Trophoblast cell (in vitro differentiated cells and primary cell): ENCODE measurements around the gene NPB.
A peak's percentile ranks its signal among the peaks of the same experiment; 100 is the strongest.

ENCODE experiments used
- DNase-seq, 2 donors: peaks; one replicate each; pipeline ENCODE4 v3.0.0-alpha.2; 2016
- H2AFZ ChIP-seq: 2 replicates; pipeline ENCODE4 v1.6.1; 2013; ENCODE audit warnings: low read length, moderate library complexity, mild to moderate bottlenecking; ENCODE audit not compliant: insufficient read depth, poor library complexity
- H2AK5ac ChIP-seq: 2 replicates; pipeline ENCODE4 v1.6.1; 2013; ENCODE audit warnings: mild to moderate bottlenecking, low read length
- H2BK120ac ChIP-seq: 2 replicates; pipeline ENCODE4 v1.6.1; 2013; ENCODE audit warnings: low read length, mild to moderate bottlenecking, moderate library complexity; ENCODE audit not compliant: insufficient read depth, poor library complexity
- H2BK12ac ChIP-seq: 2 replicates; pipeline ENCODE4 v1.6.1; 2013; ENCODE audit warnings: mild to moderate bottlenecking, low read length, moderate library complexity
- H2BK5ac ChIP-seq: 2 replicates; pipeline ENCODE4 v1.6.1; 2013; ENCODE audit warnings: low read length, low read depth, moderate library complexity, mild to moderate bottlenecking; ENCODE audit not compliant: poor library complexity
- H3K14ac ChIP-seq: 2 replicates; pipeline ENCODE4 v1.6.1; 2013; ENCODE audit warnings: mild to moderate bottlenecking, low read length
- H3K18ac ChIP-seq: 2 replicates; pipeline ENCODE4 v1.6.1; 2013; ENCODE audit warnings: mild to moderate bottlenecking, low read length
- H3K23ac ChIP-seq: 2 replicates; pipeline ENCODE4 v1.6.1; 2013; ENCODE audit warnings: low read length
- H3K27ac ChIP-seq: 2 replicates; pipeline ENCODE4 v1.5.1; 2013; ENCODE audit warnings: low read depth, mild to moderate bottlenecking, inconsistent platforms, low read length, moderate library complexity
- H3K27me3 ChIP-seq: 2 replicates; pipeline ENCODE4 v1.6.1; 2013; ENCODE audit warnings: inconsistent platforms, mild to moderate bottlenecking, low read length, moderate library complexity; ENCODE audit not compliant: insufficient read depth
- H3K36me3 ChIP-seq, 2 experiments: 1 replicate in 1 of 2; 2 replicates in 1 of 2; pipeline ENCODE4 v1.6.1; 2013; ENCODE audit warnings: low read length in 2 of 2, mild to moderate bottlenecking in 2 of 2, moderate library complexity in 1 of 2; ENCODE audit not compliant: insufficient read depth in 2 of 2, control insufficient read depth in 1 of 2
- H3K4ac ChIP-seq: 2 replicates; pipeline ENCODE4 v1.6.1; 2013; ENCODE audit warnings: low read depth, mild to moderate bottlenecking, low read length, moderate library complexity
- H3K4me1 ChIP-seq, 2 experiments: 1 replicate in 1 of 2; 2 replicates in 1 of 2; pipeline ENCODE4 v1.6.1; 2013; ENCODE audit warnings: low read length in 2 of 2, mild to moderate bottlenecking in 2 of 2, moderate library complexity in 1 of 2; ENCODE audit not compliant: insufficient read depth in 2 of 2, control insufficient read depth in 1 of 2
- H3K4me2 ChIP-seq: 2 replicates; pipeline ENCODE4 v1.6.1; 2013; ENCODE audit warnings: inconsistent platforms, mild to moderate bottlenecking, low read length, moderate library complexity
- H3K4me3 ChIP-seq: 2 replicates; pipeline ENCODE4 v1.5.1; 2013; ENCODE audit warnings: mild to moderate bottlenecking, low read depth, low read length, inconsistent platforms
- H3K79me1 ChIP-seq: one replicate; pipeline ENCODE4 v1.6.1; 2013; ENCODE audit warnings: low read length
- H3K79me2 ChIP-seq: 2 replicates; pipeline ENCODE4 v1.6.1; 2013; ENCODE audit warnings: low read length, mild to moderate bottlenecking; ENCODE audit not compliant: control insufficient read depth, insufficient read depth, poor library complexity
- H3K9ac ChIP-seq: 2 replicates; pipeline ENCODE4 v1.6.1; 2013; ENCODE audit warnings: mild to moderate bottlenecking, low read length
- H3K9me3 ChIP-seq: 2 replicates; pipeline ENCODE4 v1.6.1; 2013; ENCODE audit warnings: low read depth, mild to moderate bottlenecking, control low read depth, inconsistent platforms, low read length; ENCODE audit not compliant: insufficient read depth
- H4K12ac ChIP-seq: 2 replicates; pipeline ENCODE4 v1.6.1; 2013; ENCODE audit warnings: low read depth, mild to moderate bottlenecking, low read length, moderate library complexity
- H4K8ac ChIP-seq: 2 replicates; pipeline ENCODE4 v1.6.1; 2013; ENCODE audit warnings: low read depth, mild to moderate bottlenecking, low read length, moderate library complexity
- H4K91ac ChIP-seq: one replicate; pipeline ENCODE4 v1.6.1; 2013; ENCODE audit warnings: low read depth, mild to moderate bottlenecking, low read length, moderate library complexity
- WGBS: extraction: QIAGEN DNeasy Blood & Tissue Kit; methylation state at CpG from one replicate; pipeline ENCODE4 v1.1.7; 2013; ENCODE audit warnings: missing lambda C conversion rate; ENCODE audit not compliant: insufficient read length, insufficient coverage; ENCODE audit errors: extremely low coverage; 5-methylcytosine and 5-hydroxymethylcytosine counted together

NPB gene

GRCh38 chr17:81858967-81859905 lies 42.8 kb upstream of the NPB start:
- H3K14ac ChIP-seq = peak overlapping the region; percentile 99
- peaks cover 11 to 14% of the 10 kb centered on the region in 2 experiments for H3K4me1 ChIP-seq
- peaks cover 15% of the 10 kb centered on the region for H3K79me1 ChIP-seq
- H3K27me3 ChIP-seq = no peaks in the 10 kb centered on the region
- no CpG with 5 or more reads among the region's 23 CpGs for WGBS
- H4K91ac ChIP-seq = peak overlapping the region; percentile 98
- H3K23ac ChIP-seq = no peak overlapping the region
- H3K27ac ChIP-seq = peak overlapping the region; percentile 76
- H3K18ac ChIP-seq = peak overlapping the region; percentile 53
- H3K4ac ChIP-seq = peak overlapping the region; percentile 33
- peak overlapping the region; percentile 96 for H4K8ac ChIP-seq
- DNase-seq = no peak
- H3K36me3 ChIP-seq = peaks cover 55% of the 10 kb centered on the region in 2 experiments
- peak overlapping the region; percentile 93 for H3K4me2 ChIP-seq
- H3K9me3 ChIP-seq = no peaks in the 10 kb centered on the region
- peak overlapping the region; percentile 76 for H2BK5ac ChIP-seq
- peaks cover 32% of the 10 kb centered on the region for H3K79me2 ChIP-seq
- peak overlapping the region; percentile 82 for H3K9ac ChIP-seq
- H4K12ac ChIP-seq = peak overlapping the region; percentile 86
- peak overlapping the region; percentile 67 for H2BK120ac ChIP-seq
- peak overlapping the region; percentile 92 for H3K4me3 ChIP-seq
- peak overlapping the region; percentile 71 for H2AK5ac ChIP-seq
- peak overlapping the region; percentile 15 for H2AFZ ChIP-seq
- no peak overlapping the region for H2BK12ac ChIP-seq

- no peaks in the 10 kb centered on the region for H3K9me3 ChIP-seq
- H2BK5ac ChIP-seq = peak within 1 kb of the TSS; percentile 80
- H4K12ac ChIP-seq = peak within 1 kb of the TSS; percentile 88
- peaks cover 11 to 14% of the 10 kb centered on the region in 2 experiments for H3K4me1 ChIP-seq
- H3K18ac ChIP-seq = peak within 1 kb of the TSS; percentile 96
- H3K27me3 ChIP-seq = no peaks in the 10 kb centered on the region
- H2BK12ac ChIP-seq = no peak within 1 kb of the TSS
- H3K4me2 ChIP-seq = peak within 1 kb of the TSS; percentile 93
- H4K91ac ChIP-seq = peak within 1 kb of the TSS; percentile 98
- no peak within 1 kb of the TSS for H3K23ac ChIP-seq
- H4K8ac ChIP-seq = peak within 1 kb of the TSS; percentile 96
- H2AK5ac ChIP-seq = peak within 1 kb of the TSS; percentile 98
- H2AFZ ChIP-seq = peak within 1 kb of the TSS; percentile 91
- DNase-seq = no peak
- whole genome bisulfite sequencing = no CpG with 5 or more reads among the region's 95 CpGs
- peaks cover 15% of the 10 kb centered on the region for H3K79me1 ChIP-seq
- peak within 1 kb of the TSS; percentile 74 for H2BK120ac ChIP-seq
- H3K27ac ChIP-seq = peak within 1 kb of the TSS; percentile 87
- H3K14ac ChIP-seq = peak within 1 kb of the TSS; percentile 99
- H3K36me3 ChIP-seq = peaks cover 48 to 49% of the 10 kb centered on the region in 2 experiments
- peak within 1 kb of the TSS; percentile 99 for H3K4me3 ChIP-seq
- H3K4ac ChIP-seq = peak within 1 kb of the TSS; percentile 87
- H3K9ac ChIP-seq = peak within 1 kb of the TSS; percentile 98
- peaks cover 32% of the 10 kb centered on the region for H3K79me2 ChIP-seq
These were observed 41.9 kb upstream of the NPB start, which contains the start of gene P4HB for GRCh38 chr17:81859906-81860755. P4HB (minus strand) TSS chr17:81860535; CDS start chr17:81860471, 64 bp downstream.

- Histone ChIP-seq H3K4me1 (peaks cover 11 to 14% of the 10 kb centered on the region in 2 experiments), H2BK5ac (peak overlapping the region; percentile 80), H2AFZ (peak overlapping the region; percentile 50), H4K12ac (peak overlapping the region; percentile 88), H3K27ac (peak overlapping the region; percentile 87), H3K4me3 (peak overlapping the region; percentile 99), H2BK12ac (no peak overlapping the region), H3K9ac (peak overlapping the region; percentile 98), H3K23ac (no peak overlapping the region), H3K4me2 (peak overlapping the region; percentile 64), H3K9me3 (peaks cover under 1% of the 10 kb centered on the region), H4K91ac (peak overlapping the region; percentile 78), H3K14ac (peak overlapping the region; percentile 87), H3K36me3 (peaks cover 48 to 49% of the 10 kb centered on the region in 2 experiments), H3K27me3 (no peaks in the 10 kb centered on the region), H3K79me1 (peaks cover 15% of the 10 kb centered on the region), H3K79me2 (peaks cover 32% of the 10 kb centered on the region), H2AK5ac (peak overlapping the region; percentile 78), H3K18ac (peak overlapping the region; percentile 91), H4K8ac (peak overlapping the region; percentile 93), H2BK120ac (peak overlapping the region; percentile 74), H3K4ac (peak overlapping the region; percentile 87)
- WGBS = no CpG with 5 or more reads among the region's 74 CpGs
- DNase-seq = peak; percentile 100
These were observed 41.1 kb upstream of the NPB start for GRCh38 chr17:81860756-81861568.
